K562 (cell line): ENCODE data around the gene SGPL1. TPM values are rescaled to one million over a fixed set of nuclear protein-coding genes. Genes with fewer than 3 reads are reported as not detected.

Experiments
- CEBPG ChIP-seq, 3 experiments: fragments of 200-800 bp in 1 of 3; sonication (Bioruptor generic) in 1 of 3; sonication (generic) in 1 of 3; formaldehyde crosslinking in 1 of 3; IDR thresholded peaks in 2 of 3; conservative IDR thresholded peaks in 1 of 3; 2 replicates each; pipeline versions ENCODE4 v1.6.1 to v1.8.0; 2016 to 2022; ENCODE audit warnings: missing compliant biosample characterization in 2 of 3, missing genetic modification characterization in 2 of 3, mild to moderate bottlenecking in 1 of 3, missing genetic modification reagents in 1 of 3
- E2F8 ChIP-seq: fragments of 450-650 bp; IDR thresholded peaks from 2 replicates; pipeline ENCODE4 v1.7.1; 2018; ENCODE audit warnings: mild to moderate bottlenecking, low read depth; ENCODE audit not compliant: partially characterized antibody
- HDAC2 ChIP-seq: fragments of 450-650 bp; IDR thresholded peaks from 2 replicates; pipeline ENCODE4 v1.6.1; 2016; ENCODE audit warnings: mild to moderate bottlenecking
- KLF1 ChIP-seq: fragments of 450-650 bp; IDR thresholded peaks from 2 replicates; pipeline ENCODE4 v1.6.1; 2016; ENCODE audit warnings: missing genetic modification characterization, missing compliant biosample characterization
- LCOR ChIP-seq: sonication (generic); formaldehyde crosslinking; IDR thresholded peaks from 2 replicates; pipeline ENCODE4 v1.8.0; 2022; ENCODE audit warnings: mild to moderate bottlenecking, missing genetic modification reagents
- NBN ChIP-seq: fragments of 450-650 bp; IDR thresholded peaks from 2 replicates; pipeline ENCODE4 v1.6.1; 2016; ENCODE audit warnings: low read depth, mild to moderate bottlenecking
- NFATC3 ChIP-seq: fragments of 450-650 bp; IDR thresholded peaks from 2 replicates; pipeline ENCODE4 v1.6.1; 2017; ENCODE audit warnings: mild to moderate bottlenecking
- SMAD4 ChIP-seq: fragments of 250-450 bp; sonication (Bioruptor Pico); conservative IDR thresholded peaks from 2 replicates; pipeline ENCODE4 v1.8.0; 2021; ENCODE audit warnings: inconsistent platforms, mild to moderate bottlenecking, moderate library complexity
- SMARCA4 ChIP-seq: fragments of 450-650 bp; IDR thresholded peaks from 2 replicates; pipeline ENCODE4 v1.6.1; 2016
- TARDBP ChIP-seq: fragments of 450-650 bp; IDR thresholded peaks from 2 replicates; pipeline ENCODE4 v1.6.1; 2016
- TEAD1 ChIP-seq, 2 experiments: fragments of 450-650 bp in 1 of 2; sonication (generic) in 1 of 2; formaldehyde crosslinking; IDR thresholded peaks; 2 replicates each; pipeline versions ENCODE4 v1.4.0 to v1.8.0; 2020 to 2022; ENCODE audit warnings: mild to moderate bottlenecking in 2 of 2, missing genetic modification reagents in 1 of 2
- ZEB2 ChIP-seq: fragments of 450-650 bp; IDR thresholded peaks from 2 replicates; pipeline ENCODE4 v1.6.1; 2016
- ZNF318 ChIP-seq, 2 experiments: fragments of 450-650 bp; IDR thresholded peaks; 2 replicates each; pipeline ENCODE4 v1.6.1; 2016; ENCODE audit warnings: mild to moderate bottlenecking in 2 of 2, borderline replicate concordance in 1 of 2, low read depth in 1 of 2, moderate library complexity in 1 of 2
- ZNF695 ChIP-seq: fragments of 450-650 bp; formaldehyde crosslinking; IDR thresholded peaks from 2 replicates; pipeline ENCODE4 v1.4.0; 2020; ENCODE audit warnings: mild to moderate bottlenecking, moderate library complexity
- ZSCAN29 ChIP-seq: fragments of 450-650 bp; IDR thresholded peaks from 2 replicates; pipeline ENCODE4 v1.6.1; 2017
- polyA plus RNA-seq, 8 experiments: library from polyadenylated mRNA; depleted of rRNA in 4 of 8; stranded (reverse) in 5 of 8; unstranded in 3 of 8; fragments of >200 nt; fragmentation: Nextera tagmentation in 2 of 8; fragmentation: Illumina TruSeq in 1 of 8; extraction: Ambion mirVana in 2 of 8; extraction: Trizol in 1 of 8; gene quantifications; 2 replicates each; pipeline versions ENCODE4 v1.2.1 to v1.2.3, GENCODE V29; 2011 to 2014; ENCODE audit warnings: inconsistent platforms in 1 of 8, missing spikeins in 1 of 8
- total RNA-seq, 7 experiments: library from RNA; depleted of rRNA in 6 of 7; stranded (reverse); fragments of >200 nt in 6 of 7; fragmentation: Illumina TruSeq in 2 of 7; extraction: Trizol in 2 of 7; gene quantifications; 2 replicates each; pipeline versions ENCODE4 v1.2.1 to v1.2.3, GENCODE V29; 2011 to 2021; ENCODE audit warnings: low replicate concordance in 1 of 7
- TF ChIP-seq, protein P1 (sequence below): fragments of 450-650 bp; IDR thresholded peaks from 2 replicates; pipeline ENCODE4 v1.6.1; 2016; ENCODE audit warnings: antibody characterized with exemption

SGPL1 gene
- total and polyA plus RNA-seq, 9 of the 15 experiments (the other 6 are each of a cell fraction or from before 2014, with no cell fraction given): 6.0 to 18.0 (median 8.7) TPM

DNA sequence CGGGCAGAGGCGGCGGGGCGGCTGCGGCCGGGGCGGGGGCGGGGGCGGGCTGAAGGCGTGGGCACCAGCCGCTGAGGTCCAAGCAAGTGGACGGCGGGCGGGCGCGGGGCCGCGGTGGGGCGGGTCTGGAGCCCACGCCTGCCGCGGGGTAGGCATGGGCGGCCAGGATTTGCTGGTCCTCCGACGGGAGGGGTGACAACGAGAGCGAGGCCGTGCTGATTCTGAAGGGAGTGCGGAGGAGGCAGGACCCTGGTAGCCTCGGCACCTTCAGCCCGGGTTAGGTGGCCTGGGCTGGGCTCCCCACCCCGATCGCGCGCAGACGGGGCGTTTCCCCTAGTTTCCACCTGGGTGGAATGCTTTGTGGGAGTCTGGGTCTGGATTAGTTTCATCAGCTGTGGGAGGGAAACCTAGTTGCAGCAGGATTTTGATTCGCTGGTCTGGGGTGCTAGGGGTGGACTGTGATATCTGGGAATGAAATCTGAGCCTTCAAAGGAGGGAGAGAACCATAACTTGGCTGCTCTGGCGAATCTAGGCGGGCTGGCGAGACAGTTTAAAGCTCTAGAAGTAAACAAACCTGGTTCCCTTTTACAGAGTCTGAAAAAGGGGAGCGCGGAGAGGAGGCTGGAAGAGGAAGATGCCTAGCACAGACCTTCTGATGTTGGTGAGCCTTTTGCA is 609 bp downstream of the SGPL1 start (continued):
- TF ChIP-seq, protein P1, sequence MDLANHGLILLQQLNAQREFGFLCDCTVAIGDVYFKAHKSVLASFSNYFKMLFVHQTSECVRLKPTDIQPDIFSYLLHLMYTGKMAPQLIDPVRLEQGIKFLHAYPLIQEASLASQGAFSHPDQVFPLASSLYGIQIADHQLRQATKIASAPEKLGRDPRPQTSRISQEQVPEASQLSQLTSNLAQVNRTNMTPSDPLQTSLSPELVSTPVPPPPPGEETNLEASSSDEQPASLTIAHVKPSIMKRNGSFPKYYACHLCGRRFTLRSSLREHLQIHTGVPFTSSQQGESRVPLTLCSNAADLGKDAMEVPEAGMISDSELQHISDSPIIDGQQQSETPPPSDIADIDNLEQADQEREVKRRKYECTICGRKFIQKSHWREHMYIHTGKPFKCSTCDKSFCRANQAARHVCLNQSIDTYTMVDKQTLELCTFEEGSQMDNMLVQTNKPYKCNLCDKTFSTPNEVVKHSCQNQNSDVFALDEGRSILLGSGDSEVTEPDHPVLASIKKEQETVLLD: 0 out of 2 replicates have a peak, but pooled peaks have one; percentile 17
- TF ChIP-seq E2F8: peak; percentile 29
- no peak for TF ChIP-seq ZNF695 (CRISPR knock-in tag)
- peak; percentile 72 for TF ChIP-seq TARDBP
- TF ChIP-seq LCOR (CRISPR knock-in tag): 0 out of 2 replicates have a peak, but pooled peaks have one; percentile 28
- peak; percentile 23; the same call in 1 of the 2 replicates for TF ChIP-seq NBN
- TF ChIP-seq TEAD1 (CRISPR knock-in tag; IDR thresholded peaks at IDR 0.05): peak; percentile 35 to 76; a peak in 2 of 4 replicates
- peak; percentile 51; the same call in 1 of the 2 replicates for TF ChIP-seq NFATC3
- peak; percentile 87 for TF ChIP-seq ZEB2
- peak; percentile 66; the same call in 1 of the 2 replicates for TF ChIP-seq KLF1 (tag)
- peak; percentile 88 for TF ChIP-seq SMAD4
- TF ChIP-seq HDAC2: peak; percentile 66
- no peak for TF ChIP-seq ZSCAN29
- TF ChIP-seq ZNF318 (IDR thresholded peaks at IDR 0.05; ENCODE audit: borderline replicate concordance in 1 of 2, low read depth in 1 of 2): peak in 1 of 2 experiments; percentile 56; a peak in 1 of 4 replicates
- 0 out of 2 replicates have a peak, but pooled peaks have one; percentile 32 for TF ChIP-seq CEBPG (CRISPR knock-in tag; IDR thresholded peaks at IDR 0.05)
- TF ChIP-seq CEBPG (tag; conservative IDR thresholded peaks at IDR 0.05 in 1 of 2, IDR thresholded peaks at IDR 0.05 in 1 of 2): no peak
- peak; percentile 37; the same call in 1 of the 2 replicates for TF ChIP-seq SMARCA4
